ENCODE measurements around the gene SEC24C. TPM values are rescaled to one million over a fixed set of nuclear protein-coding genes. Genes with fewer than 3 reads are reported as not detected.
A peak's percentile ranks its signal among the peaks of the same experiment; 100 is the strongest.
"Not testable (repeated sequence)": the region's sequence is repeated elsewhere in the genome, so short reads cannot be mapped to it uniquely, and the experiment has no call there.

The SEC24C gene
- total and polyA plus RNA-seq, 2 of the 4 experiments (the other 2 are of a cell fraction): 74.2 to 88.9 TPM

- no peak overlapping the region for H2BK20ac ChIP-seq (ENCODE audit: low read depth, low read length)
- no peak overlapping the region for H3K9ac ChIP-seq (ENCODE audit: low read depth, low read length)
- dilution Hi-C loops (cut with HindIII; ENCODE audit: low sequenced_read_pairs, unreplicated experiment) (no loop called here), intact Hi-C loops (cut with micrococcal nuclease) (no loop called here), in situ Hi-C loops (cut with MboI; ENCODE audit: low sequenced_read_pairs) (no loop called here)
- H2AFZ ChIP-seq (replicated peaks; ENCODE audit: low read length, poor library complexity): no peak overlapping the region
- no peak for DNase-seq
- no peak overlapping the region for H2BK120ac ChIP-seq (ENCODE audit: low read depth, low read length)
- H4K8ac ChIP-seq (ENCODE audit: low read depth in 2 of 2, low read length in 2 of 2): no peak overlapping the region
- H3K27me3 ChIP-seq (ENCODE audit: control insufficient read depth, insufficient read depth, low read length): no peaks in the 10 kb centered on the region
- no peak overlapping the region for H2AK5ac ChIP-seq (ENCODE audit: low read depth, low read length)
- no peak overlapping the region for H4K91ac ChIP-seq (ENCODE audit: insufficient read depth, low read depth, low read length)
- no peak for TF ChIP-seq MAFK (IDR thresholded peaks at IDR 0.05; ENCODE audit: low read depth, low read length)
- TF ChIP-seq MAZ (IDR thresholded peaks at IDR 0.05; ENCODE audit: borderline replicate concordance, low read depth, low read length): no peak
- TF ChIP-seq FOS (IDR thresholded peaks at IDR 0.05; ENCODE audit: low read depth, low read length): no peak
- no peak for TF ChIP-seq RCOR1 (IDR thresholded peaks at IDR 0.05; ENCODE audit: insufficient replicate concordance, low read length)
- TF ChIP-seq RFX5 (IDR thresholded peaks at IDR 0.05; ENCODE audit: low read depth, low read length): no peak
- TF ChIP-seq CEBPB (IDR thresholded peaks at IDR 0.05; ENCODE audit: low read depth, low read length): no peak
- no peak for TF ChIP-seq CHD1 (IDR thresholded peaks at IDR 0.05; ENCODE audit: low read depth, low read length)
- TF ChIP-seq MXI1 (IDR thresholded peaks at IDR 0.05; ENCODE audit: borderline replicate concordance, low read depth, low read length): no peak
- no peak for TF ChIP-seq NFE2L2 (IDR thresholded peaks at IDR 0.05; ENCODE audit: low read depth, low read length)
- no peak for TF ChIP-seq SMC3 (IDR thresholded peaks at IDR 0.05; ENCODE audit: low read depth, low read length)
- peaks cover 5 to 21% of the 10 kb centered on the region in 2 experiments; a peak in 3 of 4 replicates for H3K79me1 ChIP-seq (ENCODE audit: low read depth in 1 of 2, low read length in 2 of 2)
- H3K9me3 ChIP-seq (ENCODE audit: control insufficient read depth, insufficient read depth, low read length): no peaks in the 10 kb centered on the region
- no peak overlapping the region for H3K18ac ChIP-seq (ENCODE audit: low read depth, low read length)
- peaks cover 12% of the 10 kb centered on the region for H3K9me1 ChIP-seq (ENCODE audit: insufficient read depth, low read length)
- BruUV-seq (replicated peaks): no TSS peak
- peaks cover 10% of the 10 kb centered on the region for H4K20me1 ChIP-seq (ENCODE audit: insufficient read depth, low read length)
- no peak overlapping the region for H4K5ac ChIP-seq (ENCODE audit: low read depth, low read length)
- POLR2A ChIA-PET (ENCODE audit: unreplicated experiment): no interaction called here
- H2BK15ac ChIP-seq (ENCODE audit: low read depth, low read length): no peak overlapping the region
- H3K27ac ChIP-seq (ENCODE audit: insufficient read depth, low read length): no peak overlapping the region
- no CpG with 5 or more reads among the region's 4 CpGs for WGBS, 2 experiments (ENCODE audit: extremely low coverage in 2 of 2, insufficient read length in 1 of 2)
- no peak overlapping the region for H3K56ac ChIP-seq (ENCODE audit: extremely low read depth, insufficient read depth, low read length)
- CTCF ChIA-PET: interaction anchor here (0.6 kb wide), 1 partner anchor 13 kb away, joined by 5 read pairs; no protein-coding TSS in a partner anchor
- peaks cover 5% of the 10 kb centered on the region for H3K4me1 ChIP-seq (ENCODE audit: control insufficient read depth, insufficient read depth, low read length)
- H3K4me3 ChIP-seq (ENCODE audit: insufficient read depth, low read depth, low read length): no peak overlapping the region
- no peak overlapping the region for H3K4ac ChIP-seq (ENCODE audit: low read depth, low read length)
- no peak overlapping the region for H3K14ac ChIP-seq (replicated peaks; ENCODE audit: low read depth, low read length)
- no peak overlapping the region for H3K4me2 ChIP-seq (ENCODE audit: low read depth, low read length)
- H2BK5ac ChIP-seq (ENCODE audit: low read depth, low read length, poor library complexity, severe bottlenecking): no peak overlapping the region
- ATAC-seq (ENCODE audit: low read depth): no peak
- peaks cover 30% of the 10 kb centered on the region for H3K36me3 ChIP-seq (ENCODE audit: control insufficient read depth, insufficient read depth, low read length)
- no peak overlapping the region for H2AK9ac ChIP-seq (replicated peaks; ENCODE audit: low read depth, low read length, poor library complexity)
- H3K23ac ChIP-seq (ENCODE audit: low read depth, low read length): no peak overlapping the region
Observed at GRCh38 chr10:73723516-73723915, 20.7 kb upstream of the SEC24C start.

DNA sequence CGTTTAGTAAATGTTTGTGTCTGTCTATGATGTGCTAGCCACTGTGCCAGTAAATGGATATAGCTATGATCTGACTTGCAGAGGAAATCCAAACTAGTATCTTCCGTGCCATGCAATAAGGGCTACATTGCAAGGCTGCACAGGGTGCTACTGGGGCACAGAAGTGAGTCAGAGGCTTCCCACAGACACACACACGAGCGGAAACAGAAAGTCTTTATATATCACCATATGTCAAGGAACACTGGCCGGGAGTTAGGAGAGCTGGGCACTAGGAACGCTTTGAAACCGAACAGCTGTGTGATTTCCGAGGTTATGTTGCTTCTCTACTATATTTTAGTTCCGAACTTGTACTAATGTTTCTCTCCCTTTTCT, 14.4 kb upstream of the SEC24C start:
- H3K18ac ChIP-seq (ENCODE audit: low read depth, low read length); BruUV-seq (replicated peaks); H3K9me3 ChIP-seq (ENCODE audit: control insufficient read depth, insufficient read depth, low read length); H2AK5ac ChIP-seq (ENCODE audit: low read depth, low read length); H2BK15ac ChIP-seq (ENCODE audit: low read depth, low read length); H2AK9ac ChIP-seq (replicated peaks; ENCODE audit: low read depth, low read length, poor library complexity); H3K27me3 ChIP-seq (ENCODE audit: control insufficient read depth, insufficient read depth, low read length); dilution Hi-C loops (cut with HindIII; ENCODE audit: low sequenced_read_pairs, unreplicated experiment); intact Hi-C loops (cut with micrococcal nuclease); H3K4me1 ChIP-seq (ENCODE audit: control insufficient read depth, insufficient read depth, low read length); H2AFZ ChIP-seq (replicated peaks; ENCODE audit: low read length, poor library complexity); H2BK20ac ChIP-seq (ENCODE audit: low read depth, low read length); CTCF ChIA-PET; H4K20me1 ChIP-seq (ENCODE audit: insufficient read depth, low read length); H3K9me1 ChIP-seq (ENCODE audit: insufficient read depth, low read length); in situ Hi-C loops (cut with MboI; ENCODE audit: low sequenced_read_pairs): not testable (repeated sequence)
- ATAC-seq (ENCODE audit: low read depth) (peak; percentile 36), DNase-seq (peak; percentile 60)
- H3K36me3 ChIP-seq (ENCODE audit: control insufficient read depth, insufficient read depth, low read length): peaks cover 27% of the 10 kb centered on the region
- POLR2A ChIA-PET (ENCODE audit: unreplicated experiment): interaction anchor here (1.0 kb wide), 1 partner anchor 14 kb away, joined by 3 read pairs; no protein-coding TSS in a partner anchor
- H2BK120ac ChIP-seq (ENCODE audit: low read depth, low read length): 0 out of 2 replicates have a peak overlapping the region, but pooled peaks have one; percentile 23
- peak overlapping the region; percentile 91 for H3K27ac ChIP-seq (ENCODE audit: insufficient read depth, low read length)
- H4K8ac ChIP-seq (ENCODE audit: low read depth in 2 of 2, low read length in 2 of 2): peak overlapping the region; percentile 45 to 95
- peak overlapping the region; percentile 87; the same call in 1 of the 2 replicates for H3K4ac ChIP-seq (ENCODE audit: low read depth, low read length)
- H3K79me1 ChIP-seq (ENCODE audit: low read depth in 1 of 2, low read length in 2 of 2): peaks cover 12 to 26% of the 10 kb centered on the region in 2 experiments
- H4K91ac ChIP-seq (ENCODE audit: insufficient read depth, low read depth, low read length): 0 out of 2 replicates have a peak overlapping the region, but pooled peaks have one; percentile 55
- H3K14ac ChIP-seq (replicated peaks; ENCODE audit: low read depth, low read length): peak overlapping the region; percentile 85
- peak overlapping the region; percentile 98 for H3K4me2 ChIP-seq (ENCODE audit: low read depth, low read length)
- peak overlapping the region; percentile 93 for H2BK5ac ChIP-seq (ENCODE audit: low read depth, low read length, poor library complexity, severe bottlenecking)
- H3K56ac ChIP-seq (ENCODE audit: extremely low read depth, insufficient read depth, low read length): peak overlapping the region; percentile 61; the same call in 1 of the 2 replicates
- peak overlapping the region; percentile 85 for H3K23ac ChIP-seq (ENCODE audit: low read depth, low read length)
- peak overlapping the region; percentile 89 for H3K9ac ChIP-seq (ENCODE audit: low read depth, low read length)
- H4K5ac ChIP-seq (ENCODE audit: low read depth, low read length): peak overlapping the region; percentile 84
- WGBS, 2 experiments (ENCODE audit: extremely low coverage in 2 of 2, insufficient read length in 1 of 2): no CpG with 5 or more reads among the region's 9 CpGs
- H3K4me3 ChIP-seq (ENCODE audit: insufficient read depth, low read depth, low read length): peak overlapping the region; percentile 96

Measured in IMR-90 (cell line).